ENCODE results near the gene TCF7L2.

DNA sequence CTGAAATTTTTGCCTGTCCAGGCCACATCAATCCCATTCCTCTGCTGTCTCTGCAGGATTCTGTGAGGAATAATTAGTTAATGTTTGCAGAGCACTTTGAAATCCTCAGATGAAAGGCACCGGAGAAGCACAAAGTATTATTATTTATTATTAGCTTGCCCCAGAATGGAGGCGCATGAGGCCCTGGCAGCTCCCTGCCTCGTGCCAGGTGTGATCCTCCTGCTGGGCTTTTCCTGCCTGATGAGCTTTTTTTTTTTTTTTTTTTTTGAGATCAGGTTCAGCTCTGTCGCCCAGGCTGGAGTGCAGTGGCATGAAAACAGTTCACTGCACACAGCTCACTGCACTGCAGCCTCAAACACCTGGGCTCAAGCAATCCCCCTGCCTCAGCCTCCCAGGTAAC, 65.2 kb downstream of the TCF7L2 start:
- TF ChIP-seq, protein P1, sequence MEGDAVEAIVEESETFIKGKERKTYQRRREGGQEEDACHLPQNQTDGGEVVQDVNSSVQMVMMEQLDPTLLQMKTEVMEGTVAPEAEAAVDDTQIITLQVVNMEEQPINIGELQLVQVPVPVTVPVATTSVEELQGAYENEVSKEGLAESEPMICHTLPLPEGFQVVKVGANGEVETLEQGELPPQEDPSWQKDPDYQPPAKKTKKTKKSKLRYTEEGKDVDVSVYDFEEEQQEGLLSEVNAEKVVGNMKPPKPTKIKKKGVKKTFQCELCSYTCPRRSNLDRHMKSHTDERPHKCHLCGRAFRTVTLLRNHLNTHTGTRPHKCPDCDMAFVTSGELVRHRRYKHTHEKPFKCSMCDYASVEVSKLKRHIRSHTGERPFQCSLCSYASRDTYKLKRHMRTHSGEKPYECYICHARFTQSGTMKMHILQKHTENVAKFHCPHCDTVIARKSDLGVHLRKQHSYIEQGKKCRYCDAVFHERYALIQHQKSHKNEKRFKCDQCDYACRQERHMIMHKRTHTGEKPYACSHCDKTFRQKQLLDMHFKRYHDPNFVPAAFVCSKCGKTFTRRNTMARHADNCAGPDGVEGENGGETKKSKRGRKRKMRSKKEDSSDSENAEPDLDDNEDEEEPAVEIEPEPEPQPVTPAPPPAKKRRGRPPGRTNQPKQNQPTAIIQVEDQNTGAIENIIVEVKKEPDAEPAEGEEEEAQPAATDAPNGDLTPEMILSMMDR (IDR thresholded peaks at IDR 0.05), result no peak
- TF ChIP-seq POLR2A (IDR thresholded peaks at IDR 0.05) (no peak), EP300 (IDR thresholded peaks at IDR 0.05) (no peak)

All from ovary (tissue), 3 donors.